ENCODE data around the gene PTH2R.
A peak's percentile ranks its signal among the peaks of the same experiment; 100 is the strongest.
"Not testable (repeated sequence)": the region's sequence is repeated elsewhere in the genome, so short reads cannot be mapped to it uniquely, and the experiment has no call there.

Gene PTH2R

GRCh38 chr2:208392300-208392699 lies 14.3 kb upstream of the PTH2R start:
- DNase-seq, result no peak

GRCh38 chr2:208396796-208397195 lies 9.8 kb upstream of the PTH2R start:
- not testable (repeated sequence) for DNase-seq

DNA sequence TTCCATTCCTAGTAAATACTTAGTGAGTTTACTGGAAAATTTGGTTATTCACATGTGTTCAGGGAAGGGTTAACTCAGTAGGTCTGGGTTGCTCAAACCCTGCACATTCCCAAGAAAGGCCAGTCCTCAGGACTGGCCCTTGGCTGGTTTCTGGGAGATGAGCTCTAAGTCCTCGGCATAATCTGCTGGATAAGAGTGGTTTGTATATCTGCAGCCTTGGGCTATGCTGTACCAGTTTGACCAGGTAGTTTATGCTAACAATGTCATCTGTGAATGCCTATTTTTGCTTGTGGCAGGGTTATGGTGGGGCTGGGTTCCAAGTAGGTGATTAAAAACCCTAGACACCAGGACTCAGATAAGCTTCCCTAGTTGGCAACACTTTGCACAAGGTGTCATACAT lies 7.4 kb upstream of the PTH2R start:
- DNase-seq, result no peak

DNA sequence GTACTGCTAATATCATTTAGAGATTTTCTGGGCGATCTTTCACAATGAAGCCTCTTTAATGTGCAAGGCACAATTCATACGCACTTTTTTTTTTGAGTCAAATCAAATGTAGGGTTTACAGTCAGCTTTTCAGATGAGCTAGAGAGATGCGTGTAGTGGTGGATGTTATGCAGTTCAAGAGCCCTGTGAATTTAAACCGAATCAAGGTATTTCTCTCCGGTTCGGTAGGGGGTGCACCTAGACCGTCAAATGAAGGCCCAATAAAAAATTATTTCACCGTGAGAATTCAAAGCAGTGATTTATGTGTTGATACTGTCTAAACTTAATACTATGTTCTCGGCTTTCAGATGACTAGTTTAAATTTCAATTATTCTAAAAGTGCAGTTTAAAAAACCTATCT lies 1.1 kb downstream of the PTH2R start:
- no peak for DNase-seq

- DNase-seq, result no peak
Observed at GRCh38 chr2:208413931-208414330, 7.3 kb downstream of the PTH2R start.

DNA sequence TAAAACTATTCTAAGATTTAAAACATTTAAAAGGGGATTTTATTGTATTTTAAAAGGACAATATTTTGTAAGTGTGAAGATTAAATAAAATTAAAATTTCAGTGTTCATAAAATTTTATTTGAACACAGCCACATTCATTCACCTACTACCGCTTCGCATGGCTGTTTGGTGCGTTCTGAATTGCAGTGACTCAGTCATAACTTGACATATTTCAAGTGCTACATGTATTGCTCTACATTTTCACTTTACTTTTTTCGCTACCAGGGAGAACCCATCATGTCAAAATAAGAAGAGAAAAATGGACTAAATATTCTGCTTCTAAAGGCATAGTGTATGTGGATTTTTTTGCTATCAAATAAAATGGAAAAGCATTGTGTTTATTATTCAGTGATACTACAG lies 8.7 kb downstream of the PTH2R start:
- DNase-seq, result no peak

GRCh38 chr2:208415897-208416296 lies 9.3 kb downstream of the PTH2R start:
- DNase-seq, result no peak

- no peak for DNase-seq
Observed at GRCh38 chr2:208426412-208427045, 19.9 kb downstream of the PTH2R start.

- DNase-seq, result no peak
Observed at GRCh38 chr2:208437755-208438154, 31.2 kb downstream of the PTH2R start.

- no peak for DNase-seq
Observed at GRCh38 chr2:208440716-208441115, 34.1 kb downstream of the PTH2R start.

DNA sequence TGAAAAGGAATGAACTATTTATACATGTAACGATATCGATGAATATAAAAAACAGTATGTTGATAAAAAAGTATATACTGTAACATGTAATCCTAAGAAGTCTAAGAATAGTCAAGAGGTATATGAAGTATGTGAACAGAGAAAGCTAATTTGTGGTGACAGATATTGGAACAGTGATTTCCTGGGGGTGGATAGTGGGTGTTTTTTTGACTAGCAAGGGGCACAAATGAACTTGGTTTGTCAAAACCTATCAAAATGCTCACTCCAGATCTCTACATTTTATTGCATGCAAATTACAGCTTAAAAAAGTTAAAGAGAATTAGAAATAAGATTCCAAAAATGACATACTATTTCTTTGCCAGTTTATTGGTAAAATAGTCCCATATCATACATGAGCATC lies 35.4 kb downstream of the PTH2R start:
- no peak for DNase-seq

DNA sequence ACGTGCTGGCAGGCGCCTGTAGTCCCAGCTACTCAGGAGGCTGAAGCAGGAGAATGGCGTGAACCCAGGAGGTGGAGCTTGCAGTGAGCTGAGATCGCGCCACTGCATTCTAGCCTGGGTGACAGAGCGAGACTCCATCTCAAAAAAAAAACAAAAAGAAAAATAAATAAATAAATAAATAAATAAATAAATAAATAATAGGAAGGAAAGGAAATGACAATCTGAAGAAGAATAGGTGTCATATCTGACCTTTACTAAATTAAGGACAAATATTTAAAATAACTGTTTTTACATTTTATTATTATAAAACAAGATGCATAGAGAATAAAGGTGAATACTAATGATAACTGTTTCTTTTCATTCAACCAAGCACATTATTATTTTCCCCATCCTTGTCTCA lies 40.9 kb downstream of the PTH2R start:
- DNase-seq, result not testable (repeated sequence)

GRCh38 chr2:208451061-208451460 lies 44.5 kb downstream of the PTH2R start:
- DNase-seq, result no peak

DNA sequence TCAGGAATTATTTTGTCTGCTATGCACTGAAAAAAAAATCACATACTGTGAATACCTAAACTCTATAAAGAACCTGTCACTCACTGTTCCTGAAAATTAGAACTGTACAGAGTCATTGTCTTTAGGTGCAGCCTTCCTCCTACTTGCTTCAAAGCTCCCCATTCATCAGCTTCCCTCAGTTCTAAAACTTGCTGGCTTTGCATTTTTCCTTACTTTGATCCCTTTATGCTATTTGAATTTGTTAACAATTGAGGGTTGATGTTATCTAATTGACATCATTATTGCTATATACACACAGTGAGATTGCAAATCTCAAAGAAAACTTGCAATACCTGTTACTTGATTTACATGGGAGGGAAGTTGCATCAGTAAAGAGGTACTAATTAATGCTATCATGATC lies 48.3 kb downstream of the PTH2R start:
- no peak for DNase-seq

- DNase-seq, result no peak
Observed at GRCh38 chr2:208463721-208464120, 57.1 kb downstream of the PTH2R start.

GRCh38 chr2:208464205-208464604 lies 57.6 kb downstream of the PTH2R start:
- DNase-seq, result no peak

- DNase-seq, result peak in 1 of 2 donors; percentile 0
Observed at GRCh38 chr2:208466151-208466919, 59.7 kb downstream of the PTH2R start.

DNA sequence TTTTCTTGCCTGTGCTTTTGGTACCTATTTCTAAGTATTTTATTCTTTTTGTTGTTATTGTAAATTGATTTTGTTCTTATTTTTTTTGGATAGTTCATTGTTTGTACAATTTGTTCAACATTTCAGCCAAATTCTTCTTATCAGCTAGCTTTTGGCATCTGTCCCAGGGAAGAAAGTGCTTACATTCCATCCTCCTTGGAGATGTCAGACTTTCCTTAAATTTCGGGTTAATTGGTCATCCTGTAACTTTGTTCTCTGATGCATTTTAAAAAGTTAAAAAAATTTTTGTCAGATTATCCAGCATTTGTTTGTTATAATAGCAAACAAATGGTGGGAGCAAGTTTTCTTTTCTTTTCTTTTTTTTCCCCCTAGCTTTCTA lies 60.3 kb downstream of the PTH2R start:
- DNase-seq, result no peak

- no peak for DNase-seq
Observed at GRCh38 chr2:208467564-208467963, 61.0 kb downstream of the PTH2R start.

DNA sequence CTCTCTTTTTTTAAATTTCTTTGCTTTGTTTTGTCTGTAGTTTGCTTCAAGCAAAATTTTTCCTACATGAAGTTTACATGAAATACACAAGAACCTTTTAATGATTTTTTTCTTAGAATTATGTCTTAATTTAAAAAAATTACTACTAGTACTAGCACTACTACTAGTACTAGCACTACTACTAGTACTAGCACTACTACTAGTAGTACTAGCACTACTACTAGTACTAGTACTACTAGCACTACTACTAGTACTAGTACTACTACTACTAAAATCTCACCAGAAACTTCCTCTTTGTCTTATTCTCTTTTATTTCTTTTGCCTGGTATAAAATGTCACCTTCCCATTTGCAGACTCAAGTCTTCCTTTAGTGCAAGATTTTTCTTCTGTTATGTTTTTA lies 71.1 kb downstream of the PTH2R start:
- DNase-seq, result no peak

DNA sequence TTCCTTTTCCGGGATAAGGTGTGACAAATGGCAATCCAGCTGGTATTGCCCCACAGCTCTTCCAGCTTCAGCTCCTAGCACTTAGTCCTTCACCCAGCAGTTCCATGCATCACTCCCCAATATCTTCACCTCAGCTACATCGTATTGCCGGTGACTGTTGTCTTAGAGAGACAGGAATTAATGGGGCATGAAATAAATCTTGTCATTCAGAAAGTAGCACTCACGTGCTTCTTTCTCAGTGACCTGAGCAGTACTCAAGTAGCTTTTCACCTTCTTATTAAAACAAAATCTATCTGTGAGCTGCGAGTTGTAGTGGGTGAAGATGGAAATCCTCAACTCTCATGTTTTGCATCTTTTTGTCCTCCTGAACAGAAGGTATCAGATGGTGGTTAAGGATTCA lies 72.8 kb downstream of the PTH2R start:
- no peak for DNase-seq

GRCh38 chr2:208481945-208482344 lies 75.4 kb downstream of the PTH2R start:
- DNase-seq, result not testable (repeated sequence)

DNA sequence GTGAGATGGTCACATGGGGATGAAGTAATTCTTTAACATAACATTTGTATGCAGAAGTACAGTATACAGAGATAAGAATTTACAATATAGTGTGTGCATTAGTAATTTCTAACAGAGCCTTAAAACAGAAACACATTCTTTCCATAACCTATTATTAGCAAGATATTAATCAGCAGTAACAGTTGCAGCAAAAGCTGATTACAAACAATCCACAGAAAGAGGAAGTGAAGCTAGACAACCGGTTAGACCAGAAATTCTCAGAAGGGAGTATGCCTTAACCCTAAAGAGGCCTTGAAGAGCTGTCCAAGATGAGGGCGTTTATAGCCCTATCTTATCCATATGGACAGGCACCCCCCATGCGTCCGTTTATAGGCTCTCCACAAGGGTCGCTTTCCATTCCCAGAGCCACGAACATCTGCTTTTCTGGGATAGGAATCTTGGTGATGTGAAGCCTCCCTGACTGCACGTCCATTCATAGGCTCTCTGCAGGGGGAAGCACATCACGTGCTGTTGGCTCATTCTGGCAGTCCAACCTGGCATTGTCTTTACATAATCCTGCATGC lies 75.9 kb downstream of the PTH2R start:
- not testable (repeated sequence) for DNase-seq

DNA sequence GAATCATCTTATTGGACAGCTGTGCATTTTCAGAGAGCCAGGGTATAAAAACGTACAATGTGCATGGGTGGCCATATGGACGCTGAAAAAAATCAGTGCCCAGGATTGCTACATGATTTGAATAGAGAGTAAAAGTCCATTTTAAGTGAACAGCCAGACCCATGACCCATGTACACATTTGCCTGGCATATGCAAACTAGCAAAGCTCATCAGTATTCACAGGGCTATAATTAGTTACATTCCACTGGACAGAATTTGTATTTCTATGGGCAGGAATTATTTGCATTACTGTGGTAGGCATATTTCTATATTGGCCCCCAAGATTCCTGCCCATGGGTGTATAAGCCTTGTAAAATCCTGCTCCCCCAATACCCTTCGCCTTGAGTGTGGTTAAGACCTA lies 78.8 kb downstream of the PTH2R start:
- DNase-seq, result no peak

Measured in CD4-positive, alpha-beta T cell treated with Interleukin-4 for 1 hour (primary cell).